SIG-M5 treated with dmso at 0.1 percent for 504 hours (cell line): ENCODE data around the gene AP5B1.

Source experiments
- DNase-seq: peaks from one replicate; lab custom pipeline; 2025; ENCODE audit not compliant: unreplicated experiment; lab: John Stamatoyannopoulos, UW

The AP5B1 gene

GRCh38 chr11:65801153-65801987, 20.6 kb upstream of the AP5B1 start:
- DNase-seq: no peak

- DNase-seq: no peak
These were observed 18.1 kb upstream of the AP5B1 start for GRCh38 chr11:65798882-65799281.

- DNase-seq: no peak
These were observed 16.9 kb upstream of the AP5B1 start for GRCh38 chr11:65797711-65798110.

GRCh38 chr11:65796726-65797601, 16.2 kb upstream of the AP5B1 start:
- DNase-seq: no peak

GRCh38 chr11:65794570-65795510, 14.1 kb upstream of the AP5B1 start:
- no peak for DNase-seq

- no peak for DNase-seq
These were observed 13.0 kb upstream of the AP5B1 start for GRCh38 chr11:65793625-65794400.

GRCh38 chr11:65793144-65793581, 12.4 kb upstream of the AP5B1 start:
- no peak for DNase-seq

GRCh38 chr11:65792456-65792855, 11.7 kb upstream of the AP5B1 start:
- no peak for DNase-seq

- peak; percentile 40 for DNase-seq
These were observed 11.0 kb upstream of the AP5B1 start for GRCh38 chr11:65791719-65792213.

- no peak for DNase-seq
These were observed 10.3 kb upstream of the AP5B1 start for GRCh38 chr11:65790902-65791650.

- no peak for DNase-seq
These were observed 9.5 kb upstream of the AP5B1 start for GRCh38 chr11:65790104-65790901.

- DNase-seq: no peak
These were observed 8.7 kb upstream of the AP5B1 start for GRCh38 chr11:65789230-65790103.

- no peak for DNase-seq
These were observed 8.0 kb upstream of the AP5B1 start for GRCh38 chr11:65788821-65789220.

- DNase-seq: no peak
These were observed 7.2 kb upstream of the AP5B1 start for GRCh38 chr11:65787649-65788622.

GRCh38 chr11:65786786-65787636, 6.2 kb upstream of the AP5B1 start, which contains the start of gene OVOL1:
Gene OVOL1, plus strand, starts transcription at chr11:65787063. Its CDS starts 311 bp downstream, at chr11:65787374.
- DNase-seq: peak; percentile 45
